A549 treated with AZD9567 at 1 μM for 4 hours (cell line): ENCODE results near the gene NEK3. TPM values are rescaled to one million over a fixed set of nuclear protein-coding genes. Genes with fewer than 3 reads are reported as not detected.

Experiments used
- total RNA-seq: library from RNA; stranded (reverse); fragments of 200-300 nt; extraction: Qiagen RNA extraction; gene quantifications from 5 replicates; pipeline ENCODE4 v1.2.3, GENCODE V29; 2022; ENCODE audit not compliant: insufficient read depth

Gene NEK3, protein sequence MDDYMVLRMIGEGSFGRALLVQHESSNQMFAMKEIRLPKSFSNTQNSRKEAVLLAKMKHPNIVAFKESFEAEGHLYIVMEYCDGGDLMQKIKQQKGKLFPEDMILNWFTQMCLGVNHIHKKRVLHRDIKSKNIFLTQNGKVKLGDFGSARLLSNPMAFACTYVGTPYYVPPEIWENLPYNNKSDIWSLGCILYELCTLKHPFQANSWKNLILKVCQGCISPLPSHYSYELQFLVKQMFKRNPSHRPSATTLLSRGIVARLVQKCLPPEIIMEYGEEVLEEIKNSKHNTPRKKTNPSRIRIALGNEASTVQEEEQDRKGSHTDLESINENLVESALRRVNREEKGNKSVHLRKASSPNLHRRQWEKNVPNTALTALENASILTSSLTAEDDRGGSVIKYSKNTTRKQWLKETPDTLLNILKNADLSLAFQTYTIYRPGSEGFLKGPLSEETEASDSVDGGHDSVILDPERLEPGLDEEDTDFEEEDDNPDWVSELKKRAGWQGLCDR
- 5.5 to 13.1 TPM (median 7.3 TPM) in 5 replicates for total RNA-seq

GRCh38 chr13:52159159-52159982 lies at the start of gene NEK3:
TSS of gene NEK3 (minus strand) at chr13:52159597. CDS start at chr13:52156191, 3,406 bp downstream.

GRCh38 chr13:52128714-52129700 lies 30.4 kb downstream of the NEK3 start, which contains the start of gene NEK5:
TSS of gene NEK5 (minus strand) at chr13:52129073. CDS start at chr13:52127482, 1,591 bp downstream.

Other genes with a start within 250 kb of the NEK3 start
- gene ATP7B, start 148.1 kb downstream of the NEK3 start, total RNA-seq = 1.8 to 3.5 TPM (median 2.1 TPM) in 5 replicates
- gene ALG11, start 147.2 kb downstream of the NEK3 start, total RNA-seq = 3.5 to 7.3 TPM (median 6.6 TPM) in 5 replicates
- gene UTP14C, start 134.9 kb downstream of the NEK3 start, total RNA-seq = 5.3 to 8.5 TPM (median 6.1 TPM) in 5 replicates
- gene NEK5, start 30.5 kb downstream of the NEK3 start, total RNA-seq = 0.04 to 0.10 TPM (median 0.05 TPM) in 4 of 5 replicates, not detected in the other
- gene THSD1, start 246.6 kb upstream of the NEK3 start, total RNA-seq = 6.1 to 7.4 TPM (median 7.1 TPM) in 5 replicates